Measurements from ENCODE around the gene C9orf57.

C9orf57 gene

DNA sequence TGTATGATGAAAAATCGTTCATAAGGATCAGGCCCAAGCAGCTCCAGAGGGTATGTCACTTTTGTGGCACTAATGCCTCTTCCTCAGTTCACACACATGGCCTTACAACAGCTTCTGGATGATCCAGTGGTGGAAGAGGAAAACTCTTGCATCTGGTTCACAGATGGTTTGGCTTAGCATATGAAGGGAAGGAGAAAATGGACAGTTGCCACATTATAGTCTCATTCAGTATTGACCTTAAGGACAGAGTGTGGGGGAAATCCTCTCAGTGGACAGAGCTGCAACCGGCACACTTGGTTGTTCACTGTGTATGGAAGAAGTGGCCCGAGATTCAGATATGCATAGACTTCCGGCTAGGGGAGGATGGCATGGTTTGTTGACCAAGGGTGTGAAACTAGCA lies 22.8 kb downstream of the C9orf57 start:
- no peak overlapping the region for H3K4me3 Mint-ChIP-seq
- no peaks in the 10 kb centered on the region for H3K36me3 Mint-ChIP-seq (ENCODE audit: low read depth)
- H3K9me3 Mint-ChIP-seq: no peaks in the 10 kb centered on the region
- H3K4me1 Mint-ChIP-seq: peaks cover 6% of the 10 kb centered on the region
- peaks cover 7% of the 10 kb centered on the region for H3K27me3 Mint-ChIP-seq (ENCODE audit: low read depth)
- TF ChIP-seq, protein P1, sequence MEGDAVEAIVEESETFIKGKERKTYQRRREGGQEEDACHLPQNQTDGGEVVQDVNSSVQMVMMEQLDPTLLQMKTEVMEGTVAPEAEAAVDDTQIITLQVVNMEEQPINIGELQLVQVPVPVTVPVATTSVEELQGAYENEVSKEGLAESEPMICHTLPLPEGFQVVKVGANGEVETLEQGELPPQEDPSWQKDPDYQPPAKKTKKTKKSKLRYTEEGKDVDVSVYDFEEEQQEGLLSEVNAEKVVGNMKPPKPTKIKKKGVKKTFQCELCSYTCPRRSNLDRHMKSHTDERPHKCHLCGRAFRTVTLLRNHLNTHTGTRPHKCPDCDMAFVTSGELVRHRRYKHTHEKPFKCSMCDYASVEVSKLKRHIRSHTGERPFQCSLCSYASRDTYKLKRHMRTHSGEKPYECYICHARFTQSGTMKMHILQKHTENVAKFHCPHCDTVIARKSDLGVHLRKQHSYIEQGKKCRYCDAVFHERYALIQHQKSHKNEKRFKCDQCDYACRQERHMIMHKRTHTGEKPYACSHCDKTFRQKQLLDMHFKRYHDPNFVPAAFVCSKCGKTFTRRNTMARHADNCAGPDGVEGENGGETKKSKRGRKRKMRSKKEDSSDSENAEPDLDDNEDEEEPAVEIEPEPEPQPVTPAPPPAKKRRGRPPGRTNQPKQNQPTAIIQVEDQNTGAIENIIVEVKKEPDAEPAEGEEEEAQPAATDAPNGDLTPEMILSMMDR (IDR thresholded peaks at IDR 0.05; ENCODE audit: unreplicated experiment in 3 of 3): no peak
- no peak overlapping the region for H3K27ac Mint-ChIP-seq

DNA sequence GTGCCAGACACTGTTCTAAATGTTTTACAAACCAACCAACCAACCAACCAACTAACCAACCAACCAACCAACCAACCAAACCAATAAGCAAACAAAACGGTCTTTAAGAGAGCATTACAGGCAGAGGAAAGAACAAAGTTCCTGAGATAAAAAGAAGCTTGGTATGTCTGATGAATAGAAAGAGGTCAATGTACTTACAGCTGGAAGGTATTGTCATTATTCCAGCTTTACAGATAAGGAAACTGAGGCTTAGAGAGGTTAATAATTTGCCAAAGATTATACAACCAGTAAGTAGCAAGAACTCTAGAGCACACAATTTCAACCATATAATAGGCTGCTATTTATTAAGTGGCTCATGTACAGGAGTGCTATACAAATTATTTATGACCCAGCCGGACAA lies 29.6 kb downstream of the C9orf57 start:
- Mint-ChIP-seq H3K27me3 (ENCODE audit: low read depth) (no peaks in the 10 kb centered on the region), H3K9me3 (peaks cover 3% of the 10 kb centered on the region), H3K27ac (no peak overlapping the region), H3K4me3 (no peak overlapping the region), H3K4me1 (no peaks in the 10 kb centered on the region), H3K36me3 (ENCODE audit: low read depth) (no peaks in the 10 kb centered on the region)
- TF ChIP-seq, protein P1 (IDR thresholded peaks at IDR 0.05; ENCODE audit: unreplicated experiment in 3 of 3): no peak

DNA sequence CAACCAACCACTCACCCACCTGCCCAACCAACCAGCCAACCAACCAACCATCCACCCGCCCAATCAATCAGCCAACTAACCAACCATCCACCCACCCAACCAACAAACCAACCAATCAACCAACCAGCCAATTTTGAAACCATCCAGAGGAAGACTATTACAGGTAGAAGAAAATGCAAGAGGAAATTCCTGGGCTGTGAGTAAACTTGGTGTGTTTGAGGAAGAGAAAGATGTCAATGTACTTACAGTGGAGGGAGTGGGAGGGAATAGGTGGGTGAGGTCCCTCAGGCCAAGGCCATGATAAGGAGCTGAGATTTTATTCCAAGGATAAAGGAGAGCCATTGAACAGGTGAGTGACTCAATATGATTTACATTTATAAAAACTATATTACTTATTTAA lies 30.4 kb downstream of the C9orf57 start:
- Mint-ChIP-seq H3K4me1 (no peaks in the 10 kb centered on the region), H3K36me3 (ENCODE audit: low read depth) (no peaks in the 10 kb centered on the region), H3K4me3 (no peak overlapping the region), H3K27ac (no peak overlapping the region), H3K27me3 (ENCODE audit: low read depth) (no peaks in the 10 kb centered on the region), H3K9me3 (peaks cover 3% of the 10 kb centered on the region)
- TF ChIP-seq, protein P1 (IDR thresholded peaks at IDR 0.05; ENCODE audit: unreplicated experiment in 3 of 3): no peak

DNA sequence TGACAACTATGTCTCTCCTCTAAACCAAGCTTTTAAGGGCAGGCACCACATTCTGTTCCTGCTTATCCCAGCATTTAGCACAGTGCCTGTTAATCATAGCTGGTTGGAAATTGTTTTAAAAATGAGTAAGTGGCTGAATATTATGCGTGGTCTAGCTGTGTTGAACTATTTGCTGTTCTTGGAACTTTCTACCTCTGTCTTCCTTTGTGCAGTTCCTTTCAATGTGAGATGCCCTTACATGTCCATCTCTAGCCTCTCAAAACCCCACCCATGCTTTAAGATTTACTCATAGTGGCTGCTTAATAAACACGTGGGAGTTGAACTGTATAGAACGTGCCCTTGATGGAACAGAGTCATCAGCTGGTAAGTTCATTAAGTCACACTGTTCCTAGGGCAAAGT lies 34.5 kb downstream of the C9orf57 start:
- no peaks in the 10 kb centered on the region for H3K27me3 Mint-ChIP-seq (ENCODE audit: low read depth)
- H3K4me3 Mint-ChIP-seq: no peak overlapping the region
- no peak overlapping the region for H3K27ac Mint-ChIP-seq
- H3K9me3 Mint-ChIP-seq: peaks cover 3% of the 10 kb centered on the region
- TF ChIP-seq, protein P1 (IDR thresholded peaks at IDR 0.05; ENCODE audit: unreplicated experiment in 3 of 3): no peak
- no peaks in the 10 kb centered on the region for H3K4me1 Mint-ChIP-seq
- no peaks in the 10 kb centered on the region for H3K36me3 Mint-ChIP-seq (ENCODE audit: low read depth)

DNA sequence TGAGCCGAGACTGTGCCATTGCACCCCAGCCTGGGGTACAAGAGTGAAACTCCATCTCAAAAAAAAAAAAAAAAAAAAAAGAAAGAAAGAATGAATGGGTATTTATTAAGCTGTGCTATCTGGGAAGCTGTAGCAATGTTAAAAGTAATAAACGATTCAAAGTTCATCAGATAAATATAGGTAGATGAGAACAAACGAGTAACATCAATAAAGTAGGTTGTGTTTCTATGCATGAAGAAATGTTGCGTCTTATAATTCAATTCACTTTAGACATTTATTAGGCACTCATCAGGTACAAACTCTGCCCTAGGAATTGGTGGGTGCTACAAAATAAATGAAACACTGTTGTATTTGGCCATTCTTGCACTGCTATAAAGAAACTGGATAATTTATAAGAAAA lies 36.8 kb downstream of the C9orf57 start:
- TF ChIP-seq, protein P1 (IDR thresholded peaks at IDR 0.05; ENCODE audit: unreplicated experiment in 3 of 3): no peak
- no peaks in the 10 kb centered on the region for H3K9me3 Mint-ChIP-seq
- no peak overlapping the region for H3K27ac Mint-ChIP-seq
- no peaks in the 10 kb centered on the region for H3K27me3 Mint-ChIP-seq (ENCODE audit: low read depth)
- H3K4me3 Mint-ChIP-seq: no peak overlapping the region
- H3K4me1 Mint-ChIP-seq: no peaks in the 10 kb centered on the region
- H3K36me3 Mint-ChIP-seq (ENCODE audit: low read depth): no peaks in the 10 kb centered on the region

DNA sequence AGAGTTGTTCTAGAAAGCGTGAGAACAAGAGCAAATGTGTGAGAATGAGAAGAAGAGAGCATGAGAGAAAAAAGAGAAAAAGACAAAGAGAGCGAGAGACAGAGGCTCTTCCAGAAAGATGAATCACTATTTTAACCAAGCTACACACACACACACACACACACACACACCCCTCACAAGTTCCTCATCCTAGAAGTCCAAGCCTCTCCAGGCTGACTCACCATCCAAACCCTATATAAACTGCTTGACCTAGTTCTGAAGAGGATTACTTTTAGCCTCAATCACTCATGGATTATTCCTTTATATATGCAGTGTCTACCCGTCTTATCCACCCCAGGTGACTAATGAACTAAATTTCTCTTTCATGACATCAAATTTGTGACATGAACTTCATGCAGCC lies 37.6 kb downstream of the C9orf57 start:
- Mint-ChIP-seq H3K4me1 (no peaks in the 10 kb centered on the region), H3K4me3 (no peak overlapping the region), H3K27ac (no peak overlapping the region), H3K9me3 (no peaks in the 10 kb centered on the region), H3K36me3 (ENCODE audit: low read depth) (no peaks in the 10 kb centered on the region), H3K27me3 (ENCODE audit: low read depth) (no peaks in the 10 kb centered on the region)
- TF ChIP-seq, protein P1 (IDR thresholded peaks at IDR 0.05; ENCODE audit: unreplicated experiment in 3 of 3): no peak

Data from nephron (organoid).